ENCODE data around the gene C3orf33. TPM values are rescaled to one million over a fixed set of nuclear protein-coding genes. Genes with fewer than 3 reads are reported as not detected.

C3orf33 gene
- total and polyA plus RNA-seq, 2 experiments from 2014 or later: 3.5 to 4.7 TPM

DNA sequence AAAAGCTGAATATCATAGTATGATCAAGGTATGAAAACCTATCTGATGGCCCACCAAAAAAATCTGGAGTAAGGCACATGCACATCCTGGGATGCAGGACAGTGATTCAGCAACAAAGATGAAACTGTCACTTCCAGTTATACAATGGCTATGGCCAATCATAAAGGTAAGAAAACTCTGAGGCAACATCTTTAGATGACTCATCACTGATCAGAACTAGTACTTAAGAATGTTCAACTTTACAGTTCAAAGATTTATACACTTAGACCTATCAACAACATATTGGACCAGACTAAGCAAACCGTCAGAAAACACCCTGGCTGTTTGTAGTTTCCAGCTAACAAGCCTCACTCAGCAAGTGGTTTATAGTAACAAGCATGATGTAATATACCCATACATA, 39.9 kb downstream of the C3orf33 start (continued):
- TF ChIP-seq, protein P1, sequence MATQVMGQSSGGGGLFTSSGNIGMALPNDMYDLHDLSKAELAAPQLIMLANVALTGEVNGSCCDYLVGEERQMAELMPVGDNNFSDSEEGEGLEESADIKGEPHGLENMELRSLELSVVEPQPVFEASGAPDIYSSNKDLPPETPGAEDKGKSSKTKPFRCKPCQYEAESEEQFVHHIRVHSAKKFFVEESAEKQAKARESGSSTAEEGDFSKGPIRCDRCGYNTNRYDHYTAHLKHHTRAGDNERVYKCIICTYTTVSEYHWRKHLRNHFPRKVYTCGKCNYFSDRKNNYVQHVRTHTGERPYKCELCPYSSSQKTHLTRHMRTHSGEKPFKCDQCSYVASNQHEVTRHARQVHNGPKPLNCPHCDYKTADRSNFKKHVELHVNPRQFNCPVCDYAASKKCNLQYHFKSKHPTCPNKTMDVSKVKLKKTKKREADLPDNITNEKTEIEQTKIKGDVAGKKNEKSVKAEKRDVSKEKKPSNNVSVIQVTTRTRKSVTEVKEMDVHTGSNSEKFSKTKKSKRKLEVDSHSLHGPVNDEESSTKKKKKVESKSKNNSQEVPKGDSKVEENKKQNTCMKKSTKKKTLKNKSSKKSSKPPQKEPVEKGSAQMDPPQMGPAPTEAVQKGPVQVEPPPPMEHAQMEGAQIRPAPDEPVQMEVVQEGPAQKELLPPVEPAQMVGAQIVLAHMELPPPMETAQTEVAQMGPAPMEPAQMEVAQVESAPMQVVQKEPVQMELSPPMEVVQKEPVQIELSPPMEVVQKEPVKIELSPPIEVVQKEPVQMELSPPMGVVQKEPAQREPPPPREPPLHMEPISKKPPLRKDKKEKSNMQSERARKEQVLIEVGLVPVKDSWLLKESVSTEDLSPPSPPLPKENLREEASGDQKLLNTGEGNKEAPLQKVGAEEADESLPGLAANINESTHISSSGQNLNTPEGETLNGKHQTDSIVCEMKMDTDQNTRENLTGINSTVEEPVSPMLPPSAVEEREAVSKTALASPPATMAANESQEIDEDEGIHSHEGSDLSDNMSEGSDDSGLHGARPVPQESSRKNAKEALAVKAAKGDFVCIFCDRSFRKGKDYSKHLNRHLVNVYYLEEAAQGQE (IDR thresholded peaks at IDR 0.05; ENCODE audit: unreplicated experiment): no peak
- TF ChIP-seq EZH2phosphoT487 (IDR thresholded peaks at IDR 0.05; ENCODE audit: unreplicated experiment) (no peak), NANOG (IDR thresholded peaks at IDR 0.05; ENCODE audit: borderline replicate concordance) (no peak), ZNF114 (CRISPR knock-in tag; IDR thresholded peaks at IDR 0.05) (no peak)

DNA sequence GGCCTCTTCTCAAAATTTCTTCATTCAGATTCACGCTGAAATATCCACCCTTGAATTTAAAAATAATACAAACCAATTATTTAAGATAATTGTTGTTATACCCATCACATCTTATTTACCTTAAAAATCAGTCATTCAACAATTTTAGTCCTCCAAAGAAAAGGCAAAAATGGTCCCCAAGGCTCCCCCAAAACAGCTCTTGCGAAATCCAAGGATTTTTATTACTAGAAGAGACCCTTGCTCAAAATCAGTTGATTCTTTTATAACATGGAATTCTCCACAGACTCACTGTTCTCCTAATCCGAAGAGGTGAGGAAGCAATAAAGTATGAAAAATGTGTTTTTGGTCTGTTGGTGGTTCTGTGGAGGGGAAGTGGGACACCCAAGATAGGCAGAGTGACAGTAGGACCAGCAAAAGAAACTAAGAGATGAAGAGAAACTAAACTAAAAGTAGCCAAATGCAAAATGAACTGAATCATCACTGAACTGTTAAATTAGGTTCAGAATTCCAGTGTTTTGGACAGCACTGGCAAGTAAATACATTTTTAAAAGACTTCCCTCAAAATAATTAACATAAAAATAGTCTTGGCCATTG, 42.1 kb downstream of the C3orf33 start:
- H3K36me3 Mint-ChIP-seq (ENCODE audit: low read depth): no peaks in the 10 kb centered on the region
- Histone ChIP-seq H3F3A (replicated peaks; ENCODE audit: low read depth) (no peaks in the 10 kb centered on the region), H2AFZ (no peak overlapping the region), H3K9me2 (ENCODE audit: insufficient read depth) (no peaks in the 10 kb centered on the region), H3K27ac (ENCODE audit: low read depth) (no peak overlapping the region), H3K4me2 (no peak overlapping the region), H3K4me1 (ENCODE audit: insufficient read depth) (peaks cover 6% of the 10 kb centered on the region; the same call in 1 of the 2 replicates), H3K79me2 (replicated peaks; ENCODE audit: insufficient read depth) (no peaks in the 10 kb centered on the region), H3K36me3 (ENCODE audit: insufficient read depth) (no peaks in the 10 kb centered on the region), H4K20me1 (replicated peaks; ENCODE audit: insufficient read depth) (no peaks in the 10 kb centered on the region), H3K27me3 (ENCODE audit: insufficient read depth) (no peaks in the 10 kb centered on the region), H3K4me3 (no peak overlapping the region)
- 0 out of 3 replicates have a peak, but pooled peaks cover under 1% of the 10 kb centered on the region for H3K9me3 Mint-ChIP-seq
- H3K27me3 Mint-ChIP-seq (ENCODE audit: insufficient read depth, low read depth, poor library complexity): no peaks in the 10 kb centered on the region
- DNase-seq (ENCODE audit: low spot score) (no peak), ATAC-seq (no peak)
- peaks cover 4% of the 10 kb centered on the region; the same call in 1 of the 3 replicates for H3K4me1 Mint-ChIP-seq
- peak overlapping the region; percentile 25; the same call in 1 of the 2 replicates for H3K27ac Mint-ChIP-seq
- no peak overlapping the region for H3K4me3 Mint-ChIP-seq
- TF ChIP-seq JUNB (IDR thresholded peaks at IDR 0.05; ENCODE audit: unreplicated experiment) (no peak), ZNF114 (CRISPR knock-in tag; IDR thresholded peaks at IDR 0.05) (no peak), CTCF (conservative IDR thresholded peaks at IDR 0.05; ENCODE audit: low read depth in 2 of 2) (no peak), EZH2phosphoT487 (IDR thresholded peaks at IDR 0.05; ENCODE audit: unreplicated experiment) (no peak), POLR2AphosphoS5 (IDR thresholded peaks at IDR 0.05; ENCODE audit: low read depth) (no peak), NANOG (IDR thresholded peaks at IDR 0.05; ENCODE audit: borderline replicate concordance) (no peak), STAT1 (IDR thresholded peaks at IDR 0.05; ENCODE audit: unreplicated experiment) (no peak), CREB1 (CRISPR knock-in tag; IDR thresholded peaks at IDR 0.05; ENCODE audit: low read depth) (no peak)
- TF ChIP-seq, protein P2, sequence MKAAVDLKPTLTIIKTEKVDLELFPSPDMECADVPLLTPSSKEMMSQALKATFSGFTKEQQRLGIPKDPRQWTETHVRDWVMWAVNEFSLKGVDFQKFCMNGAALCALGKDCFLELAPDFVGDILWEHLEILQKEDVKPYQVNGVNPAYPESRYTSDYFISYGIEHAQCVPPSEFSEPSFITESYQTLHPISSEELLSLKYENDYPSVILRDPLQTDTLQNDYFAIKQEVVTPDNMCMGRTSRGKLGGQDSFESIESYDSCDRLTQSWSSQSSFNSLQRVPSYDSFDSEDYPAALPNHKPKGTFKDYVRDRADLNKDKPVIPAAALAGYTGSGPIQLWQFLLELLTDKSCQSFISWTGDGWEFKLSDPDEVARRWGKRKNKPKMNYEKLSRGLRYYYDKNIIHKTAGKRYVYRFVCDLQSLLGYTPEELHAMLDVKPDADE (IDR thresholded peaks at IDR 0.05): no peak
- TF ChIP-seq, protein P3, sequence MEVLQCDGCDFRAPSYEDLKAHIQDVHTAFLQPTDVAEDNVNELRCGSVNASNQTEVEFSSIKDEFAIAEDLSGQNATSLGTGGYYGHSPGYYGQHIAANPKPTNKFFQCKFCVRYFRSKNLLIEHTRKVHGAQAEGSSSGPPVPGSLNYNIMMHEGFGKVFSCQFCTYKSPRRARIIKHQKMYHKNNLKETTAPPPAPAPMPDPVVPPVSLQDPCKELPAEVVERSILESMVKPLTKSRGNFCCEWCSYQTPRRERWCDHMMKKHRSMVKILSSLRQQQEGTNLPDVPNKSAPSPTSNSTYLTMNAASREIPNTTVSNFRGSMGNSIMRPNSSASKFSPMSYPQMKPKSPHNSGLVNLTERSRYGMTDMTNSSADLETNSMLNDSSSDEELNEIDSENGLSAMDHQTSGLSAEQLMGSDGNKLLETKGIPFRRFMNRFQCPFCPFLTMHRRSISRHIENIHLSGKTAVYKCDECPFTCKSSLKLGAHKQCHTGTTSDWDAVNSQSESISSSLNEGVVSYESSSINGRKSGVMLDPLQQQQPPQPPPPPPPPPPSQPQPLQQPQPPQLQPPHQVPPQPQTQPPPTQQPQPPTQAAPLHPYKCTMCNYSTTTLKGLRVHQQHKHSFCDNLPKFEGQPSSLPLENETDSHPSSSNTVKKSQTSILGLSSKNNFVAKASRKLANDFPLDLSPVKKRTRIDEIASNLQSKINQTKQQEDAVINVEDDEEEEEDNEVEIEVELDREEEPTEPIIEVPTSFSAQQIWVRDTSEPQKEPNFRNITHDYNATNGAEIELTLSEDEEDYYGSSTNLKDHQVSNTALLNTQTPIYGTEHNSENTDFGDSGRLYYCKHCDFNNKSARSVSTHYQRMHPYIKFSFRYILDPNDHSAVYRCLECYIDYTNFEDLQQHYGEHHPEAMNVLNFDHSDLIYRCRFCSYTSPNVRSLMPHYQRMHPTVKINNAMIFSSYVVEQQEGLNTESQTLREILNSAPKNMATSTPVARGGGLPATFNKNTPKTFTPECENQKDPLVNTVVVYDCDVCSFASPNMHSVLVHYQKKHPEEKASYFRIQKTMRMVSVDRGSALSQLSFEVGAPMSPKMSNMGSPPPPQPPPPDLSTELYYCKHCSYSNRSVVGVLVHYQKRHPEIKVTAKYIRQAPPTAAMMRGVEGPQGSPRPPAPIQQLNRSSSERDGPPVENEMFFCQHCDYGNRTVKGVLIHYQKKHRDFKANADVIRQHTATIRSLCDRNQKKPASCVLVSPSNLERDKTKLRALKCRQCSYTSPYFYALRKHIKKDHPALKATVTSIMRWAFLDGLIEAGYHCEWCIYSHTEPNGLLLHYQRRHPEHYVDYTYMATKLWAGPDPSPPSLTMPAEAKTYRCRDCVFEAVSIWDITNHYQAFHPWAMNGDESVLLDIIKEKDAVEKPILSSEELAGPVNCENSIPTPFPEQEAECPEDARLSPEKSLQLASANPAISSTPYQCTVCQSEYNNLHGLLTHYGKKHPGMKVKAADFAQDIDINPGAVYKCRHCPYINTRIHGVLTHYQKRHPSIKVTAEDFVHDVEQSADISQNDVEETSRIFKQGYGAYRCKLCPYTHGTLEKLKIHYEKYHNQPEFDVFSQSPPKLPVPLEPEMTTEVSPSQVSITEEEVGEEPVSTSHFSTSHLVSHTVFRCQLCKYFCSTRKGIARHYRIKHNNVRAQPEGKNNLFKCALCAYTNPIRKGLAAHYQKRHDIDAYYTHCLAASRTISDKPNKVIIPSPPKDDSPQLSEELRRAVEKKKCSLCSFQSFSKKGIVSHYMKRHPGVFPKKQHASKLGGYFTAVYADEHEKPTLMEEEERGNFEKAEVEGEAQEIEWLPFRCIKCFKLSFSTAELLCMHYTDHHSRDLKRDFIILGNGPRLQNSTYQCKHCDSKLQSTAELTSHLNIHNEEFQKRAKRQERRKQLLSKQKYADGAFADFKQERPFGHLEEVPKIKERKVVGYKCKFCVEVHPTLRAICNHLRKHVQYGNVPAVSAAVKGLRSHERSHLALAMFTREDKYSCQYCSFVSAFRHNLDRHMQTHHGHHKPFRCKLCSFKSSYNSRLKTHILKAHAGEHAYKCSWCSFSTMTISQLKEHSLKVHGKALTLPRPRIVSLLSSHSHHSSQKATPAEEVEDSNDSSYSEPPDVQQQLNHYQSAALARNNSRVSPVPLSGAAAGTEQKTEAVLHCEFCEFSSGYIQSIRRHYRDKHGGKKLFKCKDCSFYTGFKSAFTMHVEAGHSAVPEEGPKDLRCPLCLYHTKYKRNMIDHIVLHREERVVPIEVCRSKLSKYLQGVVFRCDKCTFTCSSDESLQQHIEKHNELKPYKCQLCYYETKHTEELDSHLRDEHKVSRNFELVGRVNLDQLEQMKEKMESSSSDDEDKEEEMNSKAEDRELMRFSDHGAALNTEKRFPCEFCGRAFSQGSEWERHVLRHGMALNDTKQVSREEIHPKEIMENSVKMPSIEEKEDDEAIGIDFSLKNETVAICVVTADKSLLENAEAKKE (CRISPR knock-in tag; IDR thresholded peaks at IDR 0.05): no peak

All from GM23338 (cell line).